Measurements from ENCODE around the gene NXF3. TPM values are rescaled to one million over a fixed set of nuclear protein-coding genes. Genes with fewer than 3 reads are reported as not detected.
"Not testable (repeated sequence)": the region's sequence is repeated elsewhere in the genome, so short reads cannot be mapped to it uniquely, and the experiment has no call there.

The NXF3 gene
- total and polyA plus RNA-seq, 4 donors = 0.33 to 1.5 (median 0.94) TPM

DNA sequence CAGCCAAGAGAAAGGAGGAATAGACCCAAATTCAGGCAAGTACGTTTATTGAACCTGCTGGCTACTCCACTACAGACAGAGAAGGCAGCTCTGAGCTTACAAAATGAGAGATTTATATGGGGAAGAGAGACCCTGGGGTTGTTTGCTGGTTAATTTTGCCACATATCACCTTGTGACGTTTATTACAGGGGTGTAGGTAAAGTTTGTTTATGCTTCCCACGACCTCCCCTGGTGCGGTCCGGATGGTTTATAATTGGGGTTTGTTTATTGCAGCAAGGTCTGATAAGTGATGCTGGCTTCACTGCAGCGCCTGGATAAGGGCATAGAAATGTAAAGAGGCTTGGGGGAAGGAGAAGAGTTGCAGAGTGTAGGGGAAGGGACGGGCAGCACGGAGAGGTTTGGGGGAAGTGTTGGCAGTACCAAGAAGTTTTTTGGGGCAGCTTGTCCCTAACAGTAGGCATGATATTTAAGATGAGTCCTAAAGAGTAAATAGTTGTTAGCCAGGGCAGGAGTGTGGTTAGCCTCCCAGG lies 41.6 kb downstream of the NXF3 start:
- Histone ChIP-seq H3K36me3 (ENCODE audit: control insufficient read depth in 4 of 4, insufficient read depth in 3 of 4, low read depth in 1 of 4, low read length in 3 of 4) (no peaks in the 10 kb centered on the region), H3K4me1 (ENCODE audit: control insufficient read depth in 4 of 4, insufficient read depth in 4 of 4, low read length in 3 of 4) (peaks cover 0 to 3% (median under 1%) of the 10 kb centered on the region in 4 donors), H3K9ac (ENCODE audit: low read depth in 1 of 2, low read length in 2 of 2) (no peak overlapping the region), H3K9me3 (ENCODE audit: control insufficient read depth in 4 of 4, low read length in 3 of 4) (peaks cover 0 to 3% (median under 1%) of the 10 kb centered on the region in 4 donors), H3K27ac (ENCODE audit: low read depth in 1 of 2, low read length in 2 of 2) (no peak overlapping the region), H3K27me3 (ENCODE audit: control insufficient read depth in 4 of 4, insufficient read depth in 4 of 4, low read length in 3 of 4) (peaks cover 0 to 2% (median 0%) of the 10 kb centered on the region in 4 donors), H3K4me3 (ENCODE audit: low read depth in 1 of 3, low read length in 3 of 3) (no peak overlapping the region)
- DNase-seq (ENCODE audit: low spot score) = no peak
- TF ChIP-seq JUND (IDR thresholded peaks at IDR 0.05) (no peak), HNF4A (conservative IDR thresholded peaks at IDR 0.05) (no peak), NR2F2 (IDR thresholded peaks at IDR 0.05) (no peak), GABPA (IDR thresholded peaks at IDR 0.05 in 1 of 2, conservative IDR thresholded peaks at IDR 0.05 in 1 of 2) (no peak), YY1 (IDR thresholded peaks at IDR 0.05) (no peak), SP1 (IDR thresholded peaks at IDR 0.05) (no peak)
- TF ChIP-seq, protein P1, sequence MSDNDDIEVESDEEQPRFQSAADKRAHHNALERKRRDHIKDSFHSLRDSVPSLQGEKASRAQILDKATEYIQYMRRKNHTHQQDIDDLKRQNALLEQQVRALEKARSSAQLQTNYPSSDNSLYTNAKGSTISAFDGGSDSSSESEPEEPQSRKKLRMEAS (IDR thresholded peaks at IDR 0.05) = no peak
- WGBS = 59% methylated on average over 8 of the region's 8 CpGs

DNA sequence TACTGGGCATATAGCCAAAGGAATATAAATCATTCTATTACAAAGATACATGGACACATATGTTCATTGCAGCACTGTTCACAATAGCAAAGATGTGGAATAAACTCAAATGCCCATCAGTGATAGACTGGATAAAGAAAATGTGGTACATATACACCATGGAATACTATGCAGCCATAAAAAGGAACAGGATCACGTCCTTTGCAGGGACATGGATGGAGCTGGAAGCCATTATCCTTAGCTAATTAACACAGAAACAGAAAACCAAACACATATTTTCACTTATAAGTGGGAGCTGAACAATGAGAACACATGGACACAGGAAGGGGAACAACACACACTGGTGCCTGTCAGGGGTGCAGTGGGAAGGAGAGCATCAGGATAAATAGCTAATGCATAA lies 59.6 kb downstream of the NXF3 start:
- not testable (repeated sequence) for H3K4me1 ChIP-seq (ENCODE audit: control insufficient read depth in 4 of 4, insufficient read depth in 4 of 4, low read length in 3 of 4); H3K27me3 ChIP-seq (ENCODE audit: control insufficient read depth in 4 of 4, insufficient read depth in 4 of 4, low read length in 3 of 4); DNase-seq (ENCODE audit: low spot score); H3K4me3 ChIP-seq (ENCODE audit: low read depth in 1 of 3, low read length in 3 of 3); H3K36me3 ChIP-seq (ENCODE audit: control insufficient read depth in 4 of 4, insufficient read depth in 3 of 4, low read depth in 1 of 4, low read length in 3 of 4); H3K27ac ChIP-seq (ENCODE audit: low read depth in 1 of 2, low read length in 2 of 2); H3K9me3 ChIP-seq (ENCODE audit: control insufficient read depth in 4 of 4, low read length in 3 of 4); H3K9ac ChIP-seq (ENCODE audit: low read depth in 1 of 2, low read length in 2 of 2)
- WGBS = 57% methylated on average over 1 of the region's 1 CpG

Other genes with a start within 250 kb of the NXF3 start
- gene RAB40AL, start 155.9 kb downstream of the NXF3 start, total RNA-seq = under 1 TPM; 0.14 to 0.75 TPM
- gene RAB40AL, start 155.9 kb downstream of the NXF3 start, polyA plus RNA-seq = under 1 TPM in 1 of 2 donors, not detected in 1; 0.53 TPM
- 10 to 100 TPM in 1 of 2 donors, under 1 TPM in 1; 0.75 to 84.0 TPM for gene BEX1, start 29.0 kb downstream of the NXF3 start, total RNA-seq
- gene BEX1, start 29.0 kb downstream of the NXF3 start, polyA plus RNA-seq = 1 to 10 TPM; 2.0 to 4.1 TPM
- gene BEX4, start 122.0 kb upstream of the NXF3 start, total RNA-seq = 10 to 100 TPM in 1 of 2 donors, 1 to 10 TPM in 1; 2.0 to 26.5 TPM
- 10 to 100 TPM in 1 of 2 donors, 1 to 10 TPM in 1; 4.3 to 10.8 TPM for gene BEX4, start 122.0 kb upstream of the NXF3 start, polyA plus RNA-seq
- gene TCEAL8, start 162.0 kb upstream of the NXF3 start, total RNA-seq = 100 to 1,000 TPM in 1 of 2 donors, 10 to 100 TPM in 1; 11.9 to 109 TPM
- gene TCEAL8, start 162.0 kb upstream of the NXF3 start, polyA plus RNA-seq = 10 to 100 TPM; 16.5 to 23.9 TPM
- gene TCEAL5, start 183.6 kb upstream of the NXF3 start, total RNA-seq = under 1 TPM in 1 of 2 donors, not detected in 1; 0.89 TPM
- gene TCEAL5, start 183.6 kb upstream of the NXF3 start, polyA plus RNA-seq = not detected
- 10 to 100 TPM in 1 of 2 donors, under 1 TPM in 1; 0.75 to 21.9 TPM for gene BEX2, start 217.8 kb upstream of the NXF3 start, total RNA-seq
- gene BEX2, start 217.8 kb upstream of the NXF3 start, polyA plus RNA-seq = 1 to 10 TPM; 1.9 to 6.1 TPM
- gene TCEAL7, start 237.1 kb upstream of the NXF3 start, total RNA-seq = 1 to 10 TPM in 1 of 2 donors, under 1 TPM in 1; 0.59 to 1.1 TPM
- gene TCEAL7, start 237.1 kb upstream of the NXF3 start, polyA plus RNA-seq = under 1 TPM; 0.49 to 0.54 TPM

Data from liver (tissue), 9 donors.